Caco-2 (cell line): Measurements from ENCODE around the gene PNLDC1. TPM values are rescaled to one million over a fixed set of nuclear protein-coding genes. Genes with fewer than 3 reads are reported as not detected.
"Not testable (repeated sequence)": the region's sequence is repeated elsewhere in the genome, so short reads cannot be mapped to it uniquely, and the experiment has no call there.

Experiments
- BruUV-seq: library from RNA; stranded (reverse); fragments of 400-500 nt; replicated peaks from 2 replicates; lab custom pipeline; 2021; lab: Mats Ljungman, UMichigan
- CTCF ChIA-PET: fragments of 300-600 bp; sonication (Branson Sonifier 250); formaldehyde crosslinking; loops from one replicate; lab custom pipeline; 2022; ENCODE audit warnings: antibody characterized with exemption; lab: Charles Lee
- POLR2A ChIA-PET: fragments of 300-600 bp; sonication (Branson Sonifier 250); formaldehyde crosslinking; loops from one replicate; lab custom pipeline; 2022; ENCODE audit warnings: antibody characterized with exemption; lab: Charles Lee
- DNase-seq, 2 experiments: peaks; one replicate each; pipeline versions ENCODE4 v3.0.0 to v3.0.0-alpha.2; 2020 to 2022
- H3K27me3 ChIP-seq: replicated peaks from 2 replicates; pipeline ENCODE4 v1.6.0; 2011; ENCODE audit warnings: low read length; ENCODE audit not compliant: control insufficient read depth, insufficient read depth
- H3K36me3 ChIP-seq: 2 replicates; pipeline ENCODE4 v1.5.1; 2011; ENCODE audit warnings: low read length; ENCODE audit not compliant: control insufficient read depth, insufficient read depth
- H3K4me1 ChIP-seq: fragments of 250-450 bp; sonication (Bioruptor Pico); 2 replicates; pipeline ENCODE4 v1.5.1; 2020; ENCODE audit warnings: mild to moderate bottlenecking
- H3K4me3 ChIP-seq: 2 replicates; pipeline ENCODE4 v1.5.1; 2011; ENCODE audit warnings: low read depth, mild to moderate bottlenecking, control low read depth, low read length
- H3K9me3 ChIP-seq: fragments of 250-450 bp; sonication (Bioruptor Pico); 2 replicates; pipeline ENCODE4 v1.5.1; 2020; ENCODE audit warnings: mild to moderate bottlenecking, moderate library complexity
- H3K27ac Mint-ChIP-seq: one replicate; pipeline ENCODE4 v1.8.0; 2022; ENCODE audit warnings: mixed read lengths; ENCODE audit not compliant: unreplicated experiment
- H3K27me3 Mint-ChIP-seq: one replicate; pipeline ENCODE4 v1.8.0; 2022; ENCODE audit warnings: mixed read lengths; ENCODE audit not compliant: insufficient read depth, unreplicated experiment
- H3K36me3 Mint-ChIP-seq: one replicate; pipeline ENCODE4 v1.8.0; 2022; ENCODE audit warnings: mild to moderate bottlenecking, mixed read lengths; ENCODE audit not compliant: insufficient read depth, unreplicated experiment
- H3K4me1 Mint-ChIP-seq: one replicate; pipeline ENCODE4 v1.8.0; 2022; ENCODE audit warnings: low read depth, mixed read lengths; ENCODE audit not compliant: unreplicated experiment
- H3K4me3 Mint-ChIP-seq: one replicate; pipeline ENCODE4 v1.8.0; 2022; ENCODE audit warnings: mild to moderate bottlenecking, moderate library complexity, mixed read lengths; ENCODE audit not compliant: unreplicated experiment
- H3K9me3 Mint-ChIP-seq: one replicate; pipeline ENCODE4 v1.8.0; 2022; ENCODE audit warnings: mixed read lengths; ENCODE audit not compliant: unreplicated experiment
- intact Hi-C: fragments of 100-400 bp; cut with micrococcal nuclease; formaldehyde crosslinking; loops from one replicate; pipeline ENCODE4 v1.10.0; 2022; ENCODE audit not compliant: unreplicated experiment
- total RNA-seq: library from RNA; stranded (reverse); gene quantifications from 2 replicates; pipeline ENCODE4 v1.2.3, GENCODE V29; 2022
- TF ChIP-seq, protein P1 (sequence below), 2 experiments: fragments of 200-600 bp in 1 of 2; IDR thresholded peaks; 1 replicate in 1 of 2; 2 replicates in 1 of 2; pipeline versions ENCODE4 v1.5.1 to v1.8.0; 2011 to 2022; ENCODE audit warnings: antibody characterized with exemption in 1 of 2, control low read depth in 1 of 2, inconsistent platforms in 1 of 2, low read depth in 1 of 2, low read length in 1 of 2, mild to moderate bottlenecking in 1 of 2, moderate library complexity in 1 of 2; ENCODE audit not compliant: insufficient read depth in 1 of 2, severe bottlenecking in 1 of 2, unreplicated experiment in 1 of 2

PNLDC1 gene
- total RNA-seq, 1 experiment from 2014 or later: 0.32 TPM

DNA sequence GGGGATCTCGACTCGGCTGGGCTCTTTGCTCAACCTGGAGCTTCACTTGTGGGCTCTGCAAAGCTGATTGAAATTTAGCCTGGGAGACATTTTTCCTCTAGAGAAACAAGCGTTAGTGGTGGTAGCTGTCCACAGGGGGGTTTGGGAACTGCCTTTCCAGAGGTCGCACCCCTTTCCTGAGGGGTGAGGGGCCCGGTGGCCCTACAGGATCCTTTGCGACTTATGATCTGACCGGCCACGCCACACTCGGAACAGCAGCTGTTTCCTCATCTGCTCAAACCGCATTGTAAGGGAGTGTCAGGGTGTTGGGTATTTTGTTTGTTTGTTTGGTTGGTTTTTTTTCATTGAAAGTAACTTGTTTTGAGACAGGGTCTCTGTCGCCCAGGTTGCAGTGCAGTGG, 21.0 kb downstream of the PNLDC1 start:
- no peaks in the 10 kb centered on the region for H3K36me3 Mint-ChIP-seq
- TF ChIP-seq, protein P1, sequence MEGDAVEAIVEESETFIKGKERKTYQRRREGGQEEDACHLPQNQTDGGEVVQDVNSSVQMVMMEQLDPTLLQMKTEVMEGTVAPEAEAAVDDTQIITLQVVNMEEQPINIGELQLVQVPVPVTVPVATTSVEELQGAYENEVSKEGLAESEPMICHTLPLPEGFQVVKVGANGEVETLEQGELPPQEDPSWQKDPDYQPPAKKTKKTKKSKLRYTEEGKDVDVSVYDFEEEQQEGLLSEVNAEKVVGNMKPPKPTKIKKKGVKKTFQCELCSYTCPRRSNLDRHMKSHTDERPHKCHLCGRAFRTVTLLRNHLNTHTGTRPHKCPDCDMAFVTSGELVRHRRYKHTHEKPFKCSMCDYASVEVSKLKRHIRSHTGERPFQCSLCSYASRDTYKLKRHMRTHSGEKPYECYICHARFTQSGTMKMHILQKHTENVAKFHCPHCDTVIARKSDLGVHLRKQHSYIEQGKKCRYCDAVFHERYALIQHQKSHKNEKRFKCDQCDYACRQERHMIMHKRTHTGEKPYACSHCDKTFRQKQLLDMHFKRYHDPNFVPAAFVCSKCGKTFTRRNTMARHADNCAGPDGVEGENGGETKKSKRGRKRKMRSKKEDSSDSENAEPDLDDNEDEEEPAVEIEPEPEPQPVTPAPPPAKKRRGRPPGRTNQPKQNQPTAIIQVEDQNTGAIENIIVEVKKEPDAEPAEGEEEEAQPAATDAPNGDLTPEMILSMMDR (IDR thresholded peaks at IDR 0.05; ENCODE audit: insufficient read depth in 1 of 2, low read depth in 1 of 2, low read length in 1 of 2, severe bottlenecking in 1 of 2, unreplicated experiment in 1 of 2): no peak
- no peak for DNase-seq
- no peak overlapping the region for H3K4me3 Mint-ChIP-seq
- ChIA-PET CTCF (no interaction called here), POLR2A (no interaction called here)
- Histone ChIP-seq H3K4me1 (no peaks in the 10 kb centered on the region), H3K9me3 (no peaks in the 10 kb centered on the region), H3K36me3 (no peaks in the 10 kb centered on the region), H3K27me3 (no peaks in the 10 kb centered on the region), H3K4me3 (no peak overlapping the region)
- H3K27me3 Mint-ChIP-seq: no peaks in the 10 kb centered on the region
- H3K4me1 Mint-ChIP-seq: no peaks in the 10 kb centered on the region
- BruUV-seq: no TSS peak
- H3K9me3 Mint-ChIP-seq: no peaks in the 10 kb centered on the region
- intact Hi-C loops: no loop called here
- no peak overlapping the region for H3K27ac Mint-ChIP-seq

DNA sequence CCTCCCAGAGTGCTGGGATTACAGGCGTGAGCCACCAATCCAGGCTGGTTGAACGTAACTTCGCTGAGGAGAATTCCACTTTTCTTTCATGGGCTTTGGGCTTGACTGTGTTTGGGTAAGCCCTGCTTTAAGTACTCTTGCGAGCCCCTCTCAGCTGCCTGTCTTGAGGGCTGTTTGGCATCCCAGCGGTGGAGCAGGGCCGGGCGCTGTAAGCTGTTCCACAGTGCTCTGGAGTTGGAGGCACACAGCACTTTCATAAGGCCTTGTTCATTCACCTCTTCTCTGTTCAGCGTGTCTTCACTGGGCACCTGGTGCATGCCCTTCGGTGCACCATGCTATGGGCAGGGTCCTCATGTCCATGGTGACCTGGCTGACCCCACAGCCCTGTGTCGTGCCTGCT, 21.6 kb downstream of the PNLDC1 start:
- Mint-ChIP-seq H3K9me3 (no peaks in the 10 kb centered on the region), H3K27me3 (no peaks in the 10 kb centered on the region), H3K4me1 (no peaks in the 10 kb centered on the region), H3K4me3 (no peak overlapping the region), H3K27ac (no peak overlapping the region), H3K36me3 (no peaks in the 10 kb centered on the region)
- Histone ChIP-seq H3K9me3 (no peaks in the 10 kb centered on the region), H3K4me1 (no peaks in the 10 kb centered on the region), H3K36me3 (no peaks in the 10 kb centered on the region), H3K27me3 (no peaks in the 10 kb centered on the region), H3K4me3 (no peak overlapping the region)
- ChIA-PET CTCF (no interaction called here), POLR2A (no interaction called here)
- DNase-seq: no peak
- BruUV-seq: no TSS peak
- TF ChIP-seq, protein P1 (IDR thresholded peaks at IDR 0.05; ENCODE audit: insufficient read depth in 1 of 2, low read depth in 1 of 2, low read length in 1 of 2, severe bottlenecking in 1 of 2, unreplicated experiment in 1 of 2): no peak
- intact Hi-C loops: no loop called here

DNA sequence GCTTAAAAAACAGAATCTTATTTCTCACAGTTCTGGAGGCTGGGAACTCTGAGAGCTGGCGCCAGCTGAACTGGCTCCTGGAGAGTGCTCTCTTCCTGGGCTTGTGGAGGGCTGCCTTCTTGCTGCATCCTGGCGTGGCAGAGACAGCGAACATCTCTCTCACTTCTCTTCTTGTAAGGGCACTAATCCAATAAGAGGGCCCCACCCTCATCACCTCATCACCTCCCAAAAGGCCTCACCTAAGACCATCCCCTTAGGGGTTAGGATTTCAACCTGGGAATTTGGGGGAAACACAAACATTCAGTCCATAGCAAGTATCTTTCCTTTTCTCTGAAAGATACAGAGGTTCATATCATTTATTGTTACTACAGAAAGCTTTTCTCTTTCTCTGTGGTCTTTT, 23.9 kb downstream of the PNLDC1 start:
- TF ChIP-seq, protein P1 (IDR thresholded peaks at IDR 0.05; ENCODE audit: insufficient read depth in 1 of 2, low read depth in 1 of 2, low read length in 1 of 2, severe bottlenecking in 1 of 2, unreplicated experiment in 1 of 2): no peak
- H3K27ac Mint-ChIP-seq: no peak overlapping the region
- ChIA-PET CTCF (no interaction called here), POLR2A (no interaction called here)
- no peaks in the 10 kb centered on the region for H3K9me3 Mint-ChIP-seq
- intact Hi-C loops: no loop called here
- H3K27me3 Mint-ChIP-seq: no peaks in the 10 kb centered on the region
- no peak for DNase-seq
- H3K4me1 ChIP-seq: no peaks in the 10 kb centered on the region
- no TSS peak for BruUV-seq
- H3K4me1 Mint-ChIP-seq: no peaks in the 10 kb centered on the region
- H3K9me3 ChIP-seq: no peaks in the 10 kb centered on the region
- H3K36me3 ChIP-seq: no peaks in the 10 kb centered on the region
- H3K4me3 ChIP-seq: no peak overlapping the region
- no peaks in the 10 kb centered on the region for H3K36me3 Mint-ChIP-seq
- H3K4me3 Mint-ChIP-seq: no peak overlapping the region
- H3K27me3 ChIP-seq: no peaks in the 10 kb centered on the region

DNA sequence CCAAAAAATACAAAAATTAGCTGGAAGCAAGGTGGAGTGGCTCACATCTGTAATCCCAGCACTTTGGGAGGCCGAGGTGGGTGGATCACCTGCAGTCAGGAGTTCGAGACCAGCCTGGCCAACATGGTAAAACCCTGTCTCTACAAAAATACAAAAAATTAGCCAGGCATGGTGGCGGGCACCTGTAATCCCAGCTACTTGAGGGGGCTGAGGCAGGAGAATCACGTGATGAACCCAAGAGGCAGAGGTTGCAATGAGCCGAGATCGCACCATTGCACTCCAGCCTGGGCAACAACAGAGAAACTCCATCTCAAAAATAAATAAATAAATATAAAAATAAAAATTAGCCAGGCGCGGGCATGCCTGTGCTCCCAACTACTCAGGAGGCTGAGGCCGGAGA, 24.6 kb downstream of the PNLDC1 start:
- H3K36me3 Mint-ChIP-seq, H3K4me3 ChIP-seq, H3K4me1 Mint-ChIP-seq, CTCF ChIA-PET, H3K27me3 Mint-ChIP-seq, DNase-seq, H3K9me3 ChIP-seq, H3K36me3 ChIP-seq, BruUV-seq, H3K4me3 Mint-ChIP-seq, H3K27ac Mint-ChIP-seq, POLR2A ChIA-PET, H3K9me3 Mint-ChIP-seq, H3K4me1 ChIP-seq, H3K27me3 ChIP-seq, intact Hi-C loops: not testable (repeated sequence)
